AG04449 (cell line): Measurements from ENCODE around the gene ZNF821.
"Not testable (repeated sequence)": the region's sequence is repeated elsewhere in the genome, so short reads cannot be mapped to it uniquely, and the experiment has no call there.

ENCODE experiments used
- CTCF ChIA-PET: fragments of 350-600 bp; formaldehyde crosslinking; extraction: SDS; loops from one replicate; lab custom pipeline; 2021; ENCODE audit warnings: antibody characterized with exemption; lab: Yijun Ruan, JAX
- POLR2A ChIA-PET: fragments of 400-600, 350-600 bp; formaldehyde crosslinking; extraction: SDS; loops from one replicate; lab custom pipeline; 2020; ENCODE audit warnings: antibody characterized with exemption, inconsistent platforms; lab: Yijun Ruan, JAX
- DNase-seq: peaks from one replicate; pipeline ENCODE4 v3.0.0-alpha.2; 2010; ENCODE audit warnings: low read depth, low spot score
- H3K4me3 ChIP-seq: 2 replicates; pipeline ENCODE4 v1.5.1; 2011; ENCODE audit warnings: low read depth, mild to moderate bottlenecking, control low read depth, low read length
- CTCF ChIP-seq: IDR thresholded peaks from one replicate; pipeline ENCODE4 v1.5.1; 2011; ENCODE audit warnings: mild to moderate bottlenecking, moderate library complexity, low read length, control low read depth, inconsistent platforms; ENCODE audit not compliant: insufficient read depth; ENCODE audit errors: missing control alignments

Gene ZNF821

GRCh38 chr16:71911121-71911520 lies 27.1 kb upstream of the ZNF821 start:
- TF ChIP-seq CTCF = no peak
- H3K4me3 ChIP-seq = no peak overlapping the region
- ChIA-PET CTCF (interaction anchor here (1.3 to 1.9 kb wide), 2 partner anchors 14 to 28 kb away, joined by 8 read pairs; no protein-coding TSS in a partner anchor), POLR2A (no interaction called here)
- no peak for DNase-seq

GRCh38 chr16:71905765-71906164 lies 21.8 kb upstream of the ZNF821 start:
- CTCF ChIA-PET = interaction anchor here (1.4 to 15.0 kb wide), 5 partner anchors 9 to 23 kb away, joined by 3 to 122 read pairs (median 5); partner anchors contain the start of genes IST1 and ZNF821
- POLR2A ChIA-PET = interaction anchor here (1.6 kb wide), 1 partner anchor 11 kb away, joined by 4 read pairs; the partner anchor contains the start of gene IST1
- not testable (repeated sequence) for DNase-seq, H3K4me3 ChIP-seq

- ChIA-PET CTCF (interaction anchor here (1.0 to 15.0 kb wide), 6 partner anchors 8 to 21 kb away, joined by 3 to 122 read pairs (median 4); partner anchors contain the start of genes IST1 and ZNF821), POLR2A (interaction anchor here (0.6 kb wide), 1 partner anchor 12 kb away, joined by 3 read pairs; no protein-coding TSS in a partner anchor)
- no peak overlapping the region for H3K4me3 ChIP-seq
- no peak for DNase-seq
- no peak for TF ChIP-seq CTCF
Observed at GRCh38 chr16:71904239-71904638, 20.3 kb upstream of the ZNF821 start.

- POLR2A ChIA-PET = interaction anchor here (0.6 kb wide), 1 partner anchor 13 kb away, joined by 3 read pairs; no protein-coding TSS in a partner anchor
- H3K4me3 ChIP-seq = no peak overlapping the region
- CTCF ChIA-PET = interaction anchor here (1.0 to 15.0 kb wide), 3 partner anchors 10 to 21 kb away, joined by 3 to 122 read pairs (median 6); partner anchors contain the start of gene ZNF821
- no peak for TF ChIP-seq CTCF
- no peak for DNase-seq
Observed at GRCh38 chr16:71903608-71904007, 19.6 kb upstream of the ZNF821 start.

GRCh38 chr16:71902656-71903365 lies 18.8 kb upstream of the ZNF821 start:
- no peak for TF ChIP-seq CTCF
- CTCF ChIA-PET = interaction anchor here (1.4 to 15.0 kb wide), 2 partner anchors 10 to 20 kb away, joined by 6 to 122 read pairs; partner anchors contain the start of gene ZNF821
- POLR2A ChIA-PET = no interaction called here
- no peak for DNase-seq
- no peak overlapping the region for H3K4me3 ChIP-seq

GRCh38 chr16:71899171-71899570 lies 15.2 kb upstream of the ZNF821 start:
- no peak for TF ChIP-seq CTCF
- ChIA-PET POLR2A (no interaction called here), CTCF (interaction anchor here (0.6 to 15.0 kb wide), 2 partner anchors 16 to 131 kb away, joined by 3 to 122 read pairs; partner anchors contain the start of gene ZNF821)
- H3K4me3 ChIP-seq = no peak overlapping the region
- no peak for DNase-seq
